Ascending aorta (tissue), 2 donors: ENCODE measurements around the gene DCN. TPM values are rescaled to one million over a fixed set of nuclear protein-coding genes. Genes with fewer than 3 reads are reported as not detected.

Source experiments
- DNase-seq, 2 donors: peaks; one replicate each; pipeline ENCODE4 v3.0.0-alpha.2; 2019; ENCODE audit warnings: low spot score in 2 of 2
- H3K27ac ChIP-seq, 2 donors: fragments of 200-600 bp; sonication (generic); one replicate each; pipeline ENCODE4 v1.5.1; 2016 to 2017; ENCODE audit warnings: mild to moderate bottlenecking in 1 of 2
- H3K27me3 ChIP-seq: fragments of 200-600 bp; sonication (generic); one replicate; pipeline ENCODE4 v1.5.1; 2017
- H3K36me3 ChIP-seq, 2 donors: fragments of 200-600 bp; sonication (generic); one replicate each; pipeline ENCODE4 v1.5.1; 2016
- H3K4me1 ChIP-seq, 2 donors: fragments of 200-600 bp; sonication (generic); one replicate each; pipeline ENCODE4 v1.5.1; 2016 to 2017; ENCODE audit warnings: mild to moderate bottlenecking in 1 of 2
- H3K4me3 ChIP-seq, 2 donors: fragments of 200-600 bp; sonication (generic); one replicate each; pipeline ENCODE4 v1.5.1; 2016 to 2017; ENCODE audit warnings: mild to moderate bottlenecking in 1 of 2
- H3K9me3 ChIP-seq, 2 donors: fragments of 200-600 bp; sonication (generic); one replicate each; pipeline ENCODE4 v1.5.1; 2016
- CTCF ChIP-seq, 3 experiments: fragments of 200-600 bp in 2 of 3; fragments of 450-650 bp in 1 of 3; sonication (generic) in 2 of 3; IDR thresholded peaks; one replicate each; pipeline ENCODE4 v1.5.1; 2016 to 2019; ENCODE audit warnings: antibody characterized with exemption in 3 of 3, mild to moderate bottlenecking in 1 of 3, moderate library complexity in 1 of 3
- intact Hi-C: fragments of 100-400 bp; cut with DNase I; formaldehyde crosslinking; loops from one replicate; pipeline ENCODE4 v1.15.1; 2023
- total RNA-seq: library from RNA; depleted of rRNA; stranded (reverse); fragments of >200 nt; gene quantifications from one replicate; pipeline ENCODE4 v1.1.0, GENCODE V29; 2016

Gene DCN
- total RNA-seq, 1 donor from 2014 or later = 443 TPM

- no peaks in the 10 kb centered on the region for H3K9me3 ChIP-seq
- H3K4me3 ChIP-seq = no peak overlapping the region
- no peak for TF ChIP-seq CTCF (IDR thresholded peaks at IDR 0.05)
- H3K27me3 ChIP-seq = no peaks in the 10 kb centered on the region
- no peak overlapping the region for H3K27ac ChIP-seq
- no peak for DNase-seq
- H3K36me3 ChIP-seq = no peaks in the 10 kb centered on the region
- intact Hi-C loops = no loop called here
- no peaks in the 10 kb centered on the region for H3K4me1 ChIP-seq
These were observed 74.3 kb downstream of the DCN start for GRCh38 chr12:91108196-91108755.

- no peak overlapping the region for H3K27ac ChIP-seq
These were observed 76.3 kb downstream of the DCN start for GRCh38 chr12:91106283-91106682.

GRCh38 chr12:91105807-91106206 is 76.8 kb downstream of the DCN start:
- intact Hi-C loops = no loop called here
- no peaks in the 10 kb centered on the region for H3K27me3 ChIP-seq
- H3K9me3 ChIP-seq = no peaks in the 10 kb centered on the region
- no peak overlapping the region for H3K27ac ChIP-seq
- no peaks in the 10 kb centered on the region for H3K4me1 ChIP-seq
- H3K4me3 ChIP-seq = no peak overlapping the region
- no peak for TF ChIP-seq CTCF (IDR thresholded peaks at IDR 0.05)
- DNase-seq = no peak
- no peaks in the 10 kb centered on the region for H3K36me3 ChIP-seq

More at GRCh38 chr12:91106283-91106682, 76.3 kb downstream of the DCN start:
- no peak for TF ChIP-seq CTCF (IDR thresholded peaks at IDR 0.05)
- Histone ChIP-seq H3K4me1 (no peaks in the 10 kb centered on the region), H3K4me3 (no peak overlapping the region), H3K9me3 (no peaks in the 10 kb centered on the region), H3K27me3 (no peaks in the 10 kb centered on the region), H3K36me3 (no peaks in the 10 kb centered on the region)
- intact Hi-C loops = no loop called here
- no peak for DNase-seq

- no peak for DNase-seq
- intact Hi-C loops = no loop called here
- TF ChIP-seq CTCF (IDR thresholded peaks at IDR 0.05) = no peak
- H3K9me3 ChIP-seq = no peaks in the 10 kb centered on the region
- no peak overlapping the region for H3K4me3 ChIP-seq
- no peaks in the 10 kb centered on the region for H3K36me3 ChIP-seq
- H3K4me1 ChIP-seq = no peaks in the 10 kb centered on the region
- H3K27me3 ChIP-seq = no peaks in the 10 kb centered on the region
- no peak overlapping the region for H3K27ac ChIP-seq
These were observed 77.7 kb downstream of the DCN start for GRCh38 chr12:91104812-91105466.

GRCh38 chr12:91103624-91104023 is 79.0 kb downstream of the DCN start:
- Histone ChIP-seq H3K4me3 (no peak overlapping the region), H3K27ac (no peak overlapping the region), H3K4me1 (no peaks in the 10 kb centered on the region), H3K9me3 (no peaks in the 10 kb centered on the region), H3K27me3 (no peaks in the 10 kb centered on the region), H3K36me3 (no peaks in the 10 kb centered on the region)
- intact Hi-C loops = no loop called here
- DNase-seq = no peak
- TF ChIP-seq CTCF (IDR thresholded peaks at IDR 0.05) = no peak
